GM12864 (cell line): ENCODE results near the gene TUBGCP6.

Experiments used
- DNase-seq: peaks from one replicate; pipeline ENCODE4 v3.0.0-alpha.2; 2011; ENCODE audit warnings: low read depth
- H3K4me3 ChIP-seq: 2 replicates; pipeline ENCODE4 v1.5.1; 2011; ENCODE audit warnings: mild to moderate bottlenecking, low read depth, low read length, control low read depth
- TF ChIP-seq, protein P1 (sequence below): IDR thresholded peaks from 2 replicates; pipeline ENCODE4 v1.5.1; 2011; ENCODE audit warnings: low read depth, mild to moderate bottlenecking, moderate library complexity, low read length, control low read depth, inconsistent platforms; ENCODE audit errors: missing control alignments

The TUBGCP6 gene

DNA sequence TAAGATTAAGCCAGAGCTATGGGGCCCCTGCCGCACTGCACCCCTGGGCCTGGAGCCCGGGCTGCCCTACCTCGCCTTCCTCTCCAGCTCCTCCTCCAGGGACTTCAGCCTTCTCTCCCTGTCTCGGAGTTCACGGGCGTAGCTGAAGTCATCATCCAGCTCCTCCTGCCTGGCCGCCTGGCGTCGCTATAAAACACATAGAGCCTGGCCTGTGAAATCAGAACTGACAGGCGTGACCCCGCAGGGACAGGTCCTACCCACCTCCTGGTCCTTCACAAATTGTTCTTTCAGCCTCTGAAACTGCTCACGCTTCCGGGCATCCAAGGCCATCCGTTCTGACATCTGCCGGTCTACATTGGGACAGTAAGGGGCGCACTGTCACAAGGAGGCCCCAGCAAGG lies 20.8 kb downstream of the TUBGCP6 start:
- no peak overlapping the region for H3K4me3 ChIP-seq
- TF ChIP-seq, protein P1, sequence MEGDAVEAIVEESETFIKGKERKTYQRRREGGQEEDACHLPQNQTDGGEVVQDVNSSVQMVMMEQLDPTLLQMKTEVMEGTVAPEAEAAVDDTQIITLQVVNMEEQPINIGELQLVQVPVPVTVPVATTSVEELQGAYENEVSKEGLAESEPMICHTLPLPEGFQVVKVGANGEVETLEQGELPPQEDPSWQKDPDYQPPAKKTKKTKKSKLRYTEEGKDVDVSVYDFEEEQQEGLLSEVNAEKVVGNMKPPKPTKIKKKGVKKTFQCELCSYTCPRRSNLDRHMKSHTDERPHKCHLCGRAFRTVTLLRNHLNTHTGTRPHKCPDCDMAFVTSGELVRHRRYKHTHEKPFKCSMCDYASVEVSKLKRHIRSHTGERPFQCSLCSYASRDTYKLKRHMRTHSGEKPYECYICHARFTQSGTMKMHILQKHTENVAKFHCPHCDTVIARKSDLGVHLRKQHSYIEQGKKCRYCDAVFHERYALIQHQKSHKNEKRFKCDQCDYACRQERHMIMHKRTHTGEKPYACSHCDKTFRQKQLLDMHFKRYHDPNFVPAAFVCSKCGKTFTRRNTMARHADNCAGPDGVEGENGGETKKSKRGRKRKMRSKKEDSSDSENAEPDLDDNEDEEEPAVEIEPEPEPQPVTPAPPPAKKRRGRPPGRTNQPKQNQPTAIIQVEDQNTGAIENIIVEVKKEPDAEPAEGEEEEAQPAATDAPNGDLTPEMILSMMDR: no peak
- no peak for DNase-seq

DNA sequence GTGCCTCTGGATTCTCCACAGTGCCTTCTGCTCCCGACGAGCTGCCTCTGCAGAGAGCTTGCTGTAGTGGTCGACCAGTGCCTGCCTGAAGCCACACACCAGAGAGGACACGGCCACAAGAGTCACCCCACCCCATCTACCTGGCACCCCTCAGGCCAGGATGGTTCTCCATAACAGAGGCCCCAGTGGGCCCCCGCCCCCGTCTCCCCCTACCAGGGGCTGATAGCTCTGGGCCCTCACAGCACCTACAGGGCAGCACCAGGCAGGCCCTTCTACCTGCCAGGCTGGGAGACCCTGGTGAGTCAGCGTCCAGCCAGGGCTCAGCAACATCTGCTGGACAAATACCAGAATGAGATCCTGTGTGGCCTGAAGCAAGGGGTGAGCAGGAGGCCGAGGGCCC lies 22.3 kb downstream of the TUBGCP6 start:
- H3K4me3 ChIP-seq: no peak overlapping the region
- no peak for DNase-seq
- TF ChIP-seq, protein P1: no peak

DNA sequence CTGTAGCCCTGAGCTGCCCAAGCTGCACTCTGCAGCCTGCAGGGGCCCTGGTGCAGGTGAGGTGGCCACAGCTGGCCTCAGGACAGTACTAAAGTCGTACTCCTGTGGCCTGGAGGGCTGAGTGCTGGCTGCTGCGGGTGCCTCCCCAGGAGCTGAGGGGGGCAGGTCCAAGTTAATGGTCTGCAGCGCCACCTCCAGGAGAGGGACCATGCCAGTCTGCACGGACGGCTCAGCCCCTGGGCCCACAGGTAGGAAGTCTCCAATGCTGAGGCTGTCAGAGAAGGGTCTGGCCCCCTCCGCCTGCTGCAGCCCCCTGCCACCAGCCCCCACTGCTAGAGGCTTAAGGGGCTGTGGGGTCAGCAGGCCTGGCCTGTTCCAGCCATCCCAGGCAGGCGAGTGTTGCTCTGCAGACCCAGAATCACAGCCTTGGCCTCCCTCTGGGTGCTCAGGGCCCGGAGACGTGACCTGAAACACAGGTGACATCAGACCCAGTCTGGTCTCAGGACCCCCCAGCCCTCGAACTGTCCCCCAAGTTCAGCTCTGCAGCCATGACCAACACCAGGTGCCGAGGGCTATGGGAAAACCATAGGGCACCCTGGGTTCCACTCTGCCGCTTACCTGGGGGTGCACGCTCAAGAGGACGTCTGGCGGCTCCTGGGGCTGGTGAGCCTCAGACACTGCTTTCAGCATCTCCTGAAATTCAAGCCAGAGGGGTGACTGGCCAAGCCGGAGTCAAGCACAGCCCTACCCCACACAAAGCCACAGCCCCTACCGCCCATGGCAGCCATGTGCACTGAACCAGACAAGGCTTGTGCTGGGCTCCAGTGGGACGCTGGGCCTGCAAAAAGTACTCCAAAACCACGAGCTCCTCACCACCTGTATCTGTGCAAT lies 23.2 kb downstream of the TUBGCP6 start:
- TF ChIP-seq, protein P1: no peak
- no peak for DNase-seq
- H3K4me3 ChIP-seq: no peak overlapping the region

DNA sequence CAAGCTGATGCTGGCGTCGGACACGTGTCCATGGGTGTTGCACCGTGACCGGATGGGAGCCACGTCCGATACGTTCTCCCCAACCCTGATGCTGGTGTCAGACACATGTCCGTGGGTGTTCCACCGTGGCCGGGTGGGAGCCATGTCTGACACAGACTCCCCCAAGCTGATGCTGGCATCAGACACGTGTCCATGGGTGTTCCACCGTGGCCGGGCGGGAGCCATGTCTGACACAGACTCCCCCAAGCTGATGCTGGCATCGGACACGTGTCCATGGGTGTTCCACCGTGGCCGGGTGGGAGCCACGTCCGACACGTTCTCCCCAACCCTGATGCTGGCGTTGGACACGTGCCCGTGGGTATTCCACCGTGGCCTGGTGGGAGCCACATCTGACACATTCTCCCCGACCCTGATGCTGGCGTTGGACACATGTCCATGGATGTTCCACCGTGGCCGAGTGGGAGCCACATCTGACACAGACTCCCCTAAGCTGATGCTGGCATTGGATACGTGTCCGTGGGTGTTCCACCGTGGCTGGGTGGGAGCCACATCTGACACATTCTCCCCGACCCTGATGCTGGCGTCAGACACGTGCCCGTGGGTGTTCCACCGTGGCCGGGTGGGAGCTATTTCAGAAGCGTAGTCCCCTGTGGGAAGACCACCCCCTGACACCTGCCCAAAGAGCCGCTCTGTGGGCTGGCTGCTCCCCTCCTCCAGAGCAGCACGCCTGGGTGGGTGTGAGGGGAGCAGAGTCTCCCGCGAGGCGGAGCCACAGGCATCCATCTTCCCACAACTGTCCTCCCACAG lies 24.0 kb downstream of the TUBGCP6 start:
- no peak for DNase-seq
- TF ChIP-seq, protein P1: no peak
- H3K4me3 ChIP-seq: no peak overlapping the region

DNA sequence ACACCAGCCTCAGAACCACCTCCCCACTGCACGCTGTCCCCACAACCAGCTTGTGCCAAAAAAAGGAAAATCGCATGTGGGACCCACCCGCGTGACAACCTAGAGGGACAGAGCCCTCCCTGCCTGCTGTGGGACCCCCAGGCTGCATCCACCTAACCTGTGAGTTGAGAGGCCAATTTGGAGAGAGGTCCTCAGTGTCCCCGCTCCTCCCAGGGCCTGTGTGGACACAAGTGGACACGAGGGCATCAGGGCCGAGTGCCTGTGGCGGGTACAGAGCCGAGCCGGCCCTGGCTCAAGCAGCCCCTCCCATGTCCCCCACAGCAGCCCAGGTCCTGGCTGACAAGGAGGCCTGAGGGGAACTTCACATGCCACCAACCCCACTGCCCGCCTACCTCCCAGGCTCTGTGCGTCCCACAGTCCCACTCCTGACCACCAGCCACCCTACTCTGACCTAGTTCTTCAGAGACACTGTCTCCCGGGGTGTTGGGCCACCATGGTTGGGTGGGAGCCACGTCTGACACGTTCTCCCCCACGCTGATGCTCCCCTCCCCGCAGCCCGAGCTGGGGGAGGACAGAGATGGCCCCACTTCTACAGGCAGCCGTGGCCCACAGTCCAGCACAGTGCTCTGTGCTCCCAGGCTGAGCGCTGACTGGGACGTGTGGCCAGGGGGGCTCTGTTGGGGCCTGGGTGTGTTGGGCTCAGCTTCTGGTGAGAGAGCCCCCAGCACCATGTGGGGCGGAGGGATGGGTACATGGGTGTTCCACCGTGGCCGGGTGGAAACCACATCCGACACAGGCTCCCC lies 24.8 kb downstream of the TUBGCP6 start:
- DNase-seq: no peak
- TF ChIP-seq, protein P1: no peak

DNA sequence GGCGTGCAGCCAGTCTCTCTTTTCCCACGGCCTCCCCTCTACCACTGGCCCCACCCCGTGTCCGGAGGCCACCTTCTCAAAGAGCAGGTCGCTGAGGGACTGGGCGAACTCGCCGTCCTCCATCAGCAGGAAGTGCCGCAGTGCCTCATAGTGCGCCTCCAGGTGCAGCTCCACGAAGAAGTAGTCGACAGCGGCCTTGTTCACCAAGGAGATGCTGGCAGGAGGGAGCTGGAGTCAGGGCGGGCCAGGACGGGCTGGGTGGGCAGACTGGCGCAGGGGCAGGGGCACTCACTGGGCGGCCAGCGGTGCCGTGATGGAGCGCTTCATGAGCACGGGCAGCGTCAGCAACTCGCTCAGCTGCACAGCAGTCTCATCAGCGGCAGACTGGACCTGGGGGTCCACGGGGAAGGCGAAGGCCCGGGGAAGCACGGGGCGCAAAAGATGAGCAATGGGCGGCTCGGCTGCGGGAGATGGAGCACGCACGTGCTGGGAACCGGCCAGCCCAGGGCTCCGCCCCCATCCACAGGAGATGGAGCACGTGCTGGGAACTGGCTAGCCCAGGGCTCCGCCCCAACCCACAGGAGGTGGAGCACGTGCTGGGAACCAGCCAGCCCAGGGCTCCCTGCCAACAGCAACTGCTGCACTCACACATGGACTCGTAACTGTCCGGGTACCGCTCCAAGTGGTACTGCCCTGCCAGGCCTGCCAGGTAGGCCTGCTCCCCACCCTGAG lies 25.7 kb downstream of the TUBGCP6 start:
- TF ChIP-seq, protein P1: no peak
- H3K4me3 ChIP-seq: no peak overlapping the region
- DNase-seq: no peak

More for the DNA sequence above, 24.8 kb downstream of the TUBGCP6 start:
- no peak overlapping the region for H3K4me3 ChIP-seq
